HuH-7 (cell line): ENCODE measurements around the gene OR14I1.

Experiments
- DNase-seq: peaks from one replicate; pipeline ENCODE4 v3.0.0; 2011; ENCODE audit warnings: low spot score

OR14I1 gene

DNA sequence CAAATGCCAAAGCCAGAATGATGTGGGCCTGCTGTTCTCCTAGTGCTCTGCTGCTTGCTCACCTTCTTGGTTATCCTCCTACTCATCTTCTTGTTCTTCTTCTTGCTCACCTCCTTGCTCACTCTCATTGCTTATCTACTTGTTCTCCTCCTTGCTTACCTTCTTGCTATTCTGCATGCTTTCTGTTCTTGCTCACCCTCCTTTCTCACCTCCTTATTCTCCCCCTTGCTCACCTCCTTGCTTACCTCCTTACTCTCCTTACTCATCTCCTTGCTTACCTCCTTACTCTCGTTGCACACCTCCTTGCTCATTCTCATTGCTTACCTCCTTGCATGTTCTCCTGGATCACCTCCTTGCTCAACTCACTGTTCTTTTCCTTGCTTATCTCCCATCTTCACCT lies at the start of gene OR14I1:
TSS of gene OR14I1 (minus strand) at position 53 of the 400 bp plus-strand sequence.
- no peak for DNase-seq

DNA sequence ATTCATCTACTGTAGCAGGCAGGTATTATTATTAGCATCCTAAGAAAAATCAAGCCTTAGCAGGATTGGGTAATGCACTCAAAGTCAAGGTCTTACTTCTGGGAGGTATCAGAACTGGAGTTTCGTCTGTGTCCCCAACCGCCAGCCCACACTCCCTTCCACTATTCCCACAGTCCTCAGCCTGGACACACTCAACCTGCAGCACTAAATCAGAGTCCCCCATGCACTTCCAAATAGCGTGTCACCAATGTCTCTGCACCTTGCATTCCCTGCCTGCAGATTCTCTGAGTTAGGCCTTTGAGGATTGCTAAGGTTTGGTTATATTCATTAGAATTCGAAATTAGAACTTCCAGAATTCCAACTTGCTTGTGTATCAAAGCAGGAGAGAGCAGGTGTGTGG lies 49.1 kb upstream of the OR14I1 start:
- no peak for DNase-seq

GRCh38 chr1:248751142-248751541 lies 48.6 kb upstream of the OR14I1 start:
- no peak for DNase-seq

- DNase-seq = no peak
These were observed 47.9 kb upstream of the OR14I1 start for GRCh38 chr1:248750496-248750895.

- no peak for DNase-seq
These were observed 45.6 kb upstream of the OR14I1 start for GRCh38 chr1:248748211-248748610.

GRCh38 chr1:248740876-248741275 lies 38.3 kb upstream of the OR14I1 start:
- no peak for DNase-seq

- DNase-seq = no peak
These were observed 37.1 kb upstream of the OR14I1 start for GRCh38 chr1:248739572-248740205.

DNA sequence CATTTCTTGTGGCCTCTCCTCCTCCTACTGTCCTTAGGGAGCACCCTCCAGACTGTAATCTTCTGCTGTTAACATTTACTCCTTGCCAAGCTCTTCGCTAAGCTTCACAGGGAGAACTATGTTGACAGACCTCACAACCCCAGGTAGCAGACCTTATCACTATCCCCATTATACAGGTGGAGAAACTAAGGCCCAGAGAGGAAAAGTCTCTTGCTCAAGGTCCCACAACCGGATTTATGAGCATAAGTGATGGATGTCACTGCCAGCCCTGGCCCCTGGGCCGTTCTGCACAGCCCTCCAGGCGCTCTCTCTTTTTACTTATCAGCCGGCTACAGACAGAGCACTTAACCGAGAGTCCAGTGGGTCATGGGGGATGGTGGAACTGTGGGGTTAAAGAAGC lies 34.9 kb upstream of the OR14I1 start:
- DNase-seq = no peak

GRCh38 chr1:248736977-248737376 lies 34.4 kb upstream of the OR14I1 start:
- DNase-seq = no peak

GRCh38 chr1:248733566-248733965 lies 31.0 kb upstream of the OR14I1 start:
- no peak for DNase-seq

DNA sequence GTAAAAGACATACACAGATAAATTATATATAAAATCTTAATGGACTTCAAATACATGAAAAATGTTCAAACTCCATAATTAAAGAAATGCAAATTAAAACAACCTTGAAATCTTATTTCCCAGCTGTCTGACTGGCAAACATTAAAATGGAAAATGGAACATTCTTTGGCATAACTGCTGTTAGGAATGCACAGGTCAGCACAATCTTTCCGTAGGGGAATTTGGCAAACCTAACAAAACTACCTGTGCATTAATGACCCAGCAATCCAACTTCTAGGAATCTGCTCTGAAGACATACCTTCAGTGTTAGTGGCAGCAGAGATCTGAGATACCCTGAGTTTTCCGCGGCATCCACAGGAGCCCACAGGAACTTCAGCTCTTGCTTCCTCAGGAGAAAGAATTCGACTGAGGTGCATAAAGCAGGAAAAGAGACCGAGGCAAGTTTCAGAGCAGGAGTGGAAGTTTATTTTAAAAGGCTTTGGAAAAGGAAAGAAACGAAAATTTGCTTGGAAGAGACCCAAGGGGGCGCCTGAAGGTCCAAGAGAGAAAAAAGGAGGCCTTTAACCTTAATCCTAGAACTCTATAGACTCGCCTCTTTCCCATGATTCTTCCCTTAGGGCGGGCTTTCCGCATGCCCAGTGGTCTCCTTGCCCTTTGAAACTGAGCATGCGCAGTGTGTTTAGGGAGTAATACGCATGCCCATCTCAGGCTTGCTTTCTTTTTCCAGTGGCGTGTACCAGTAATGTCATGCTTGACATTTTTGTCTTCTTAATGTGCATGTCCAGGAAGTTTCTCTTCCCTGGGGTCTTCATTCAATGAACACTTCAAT lies 28.2 kb upstream of the OR14I1 start:
- DNase-seq = no peak

DNA sequence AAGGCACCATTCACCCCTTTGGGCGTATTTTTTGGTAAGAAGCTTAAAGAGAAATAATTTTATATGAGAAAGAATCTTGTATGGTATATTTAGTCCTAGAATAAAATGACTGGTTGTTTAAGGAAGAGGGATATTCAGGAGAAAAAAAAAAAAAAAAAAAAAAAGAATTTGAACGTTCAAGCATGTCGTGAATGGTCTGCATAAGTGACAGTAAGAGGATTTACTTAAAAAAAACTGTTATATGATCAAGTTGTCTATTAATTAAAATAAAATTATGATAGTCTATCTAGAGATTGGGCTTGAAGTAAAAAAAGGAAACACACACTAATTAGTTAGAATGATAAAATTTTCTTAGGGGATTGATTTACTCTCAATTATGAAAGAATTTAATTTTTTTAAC lies 11.7 kb upstream of the OR14I1 start:
- no peak for DNase-seq

DNA sequence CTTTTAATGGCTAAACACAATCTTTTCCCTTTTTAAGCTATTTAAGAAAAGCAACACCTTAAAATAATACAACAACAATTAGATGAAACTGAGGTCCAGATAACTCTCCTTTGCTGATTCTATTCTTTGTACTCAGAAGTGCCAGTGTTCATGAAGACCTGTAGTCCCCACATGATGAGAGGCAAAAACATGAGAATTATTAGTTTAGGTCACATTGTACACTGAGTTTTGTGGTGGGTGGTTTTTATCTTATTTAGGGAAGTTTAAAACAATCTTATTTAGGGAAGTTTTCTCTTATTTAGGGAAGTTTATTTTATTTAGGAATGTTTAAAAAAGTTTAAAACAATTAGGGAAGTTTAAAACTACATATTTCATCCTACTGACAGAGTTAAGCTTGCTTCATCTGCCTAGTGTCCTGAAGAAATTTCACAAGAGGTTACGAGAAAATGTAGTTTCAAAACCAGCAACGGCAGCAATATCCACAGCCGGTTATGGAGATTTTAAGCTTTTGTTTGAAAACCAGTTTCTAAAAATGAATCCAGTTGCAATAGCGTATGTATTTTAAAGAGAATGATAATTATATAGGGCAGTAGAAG lies 7.8 kb upstream of the OR14I1 start:
- no peak for DNase-seq

GRCh38 chr1:248704606-248705005 lies 2.0 kb upstream of the OR14I1 start:
- no peak for DNase-seq

- DNase-seq = no peak
These were observed 1.1 kb upstream of the OR14I1 start for GRCh38 chr1:248703674-248704073.

GRCh38 chr1:248699099-248699498 lies 3.5 kb downstream of the OR14I1 start:
- no peak for DNase-seq

- no peak for DNase-seq
These were observed 4.7 kb downstream of the OR14I1 start for GRCh38 chr1:248697907-248698306.

DNA sequence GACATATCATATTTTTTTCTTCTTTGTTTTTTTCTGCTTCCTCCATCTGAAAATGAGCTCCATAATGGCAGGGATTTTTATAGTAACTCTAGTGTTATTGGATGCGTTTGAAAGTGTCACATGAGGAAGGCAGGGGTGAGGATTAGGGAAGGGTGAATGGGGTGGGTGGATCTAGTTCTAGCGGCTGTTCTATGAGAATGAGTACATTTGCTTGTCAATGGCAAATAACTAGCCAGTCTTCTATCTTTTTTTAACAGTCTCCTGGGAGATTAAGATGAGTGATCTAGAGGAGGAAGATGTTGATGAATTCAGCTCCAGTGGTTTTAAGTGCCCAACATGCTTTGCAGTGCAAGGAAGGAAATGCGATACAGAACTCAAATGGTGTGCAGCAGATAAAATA lies 5.8 kb downstream of the OR14I1 start:
- DNase-seq = no peak

DNA sequence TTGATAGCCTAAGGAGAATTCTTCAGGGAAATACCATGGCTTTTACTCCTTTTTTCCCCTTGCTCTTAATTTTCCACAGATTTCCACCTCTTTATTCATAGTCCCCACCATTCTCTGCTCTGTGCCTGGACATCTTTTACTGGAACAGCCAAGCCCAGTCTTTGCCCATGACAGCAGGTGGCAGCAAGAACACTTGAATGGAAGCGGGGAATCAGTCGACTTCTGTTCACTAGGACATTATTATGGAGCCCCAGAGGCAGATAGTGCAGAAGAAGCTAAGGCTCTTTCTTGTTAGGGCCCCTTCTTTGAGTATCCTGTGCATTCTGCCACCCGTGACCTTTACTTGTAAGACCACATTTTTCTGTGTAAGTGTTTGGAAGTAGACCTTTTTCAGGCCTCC lies 6.3 kb downstream of the OR14I1 start:
- peak; percentile 37 for DNase-seq

- DNase-seq = no peak
These were observed 7.0 kb downstream of the OR14I1 start for GRCh38 chr1:248695451-248696132.

GRCh38 chr1:248691567-248692155 lies 10.9 kb downstream of the OR14I1 start:
- no peak for DNase-seq
